Endothelial cell of umbilical vein (primary cell): Measurements from ENCODE around the gene LDB3. TPM values are rescaled to one million over a fixed set of nuclear protein-coding genes. Genes with fewer than 3 reads are reported as not detected.

Experiments
- BruUV-seq: library from RNA; stranded (reverse); fragments of 400-500 nt; replicated peaks from 2 replicates; lab custom pipeline; 2021; lab: Mats Ljungman, UMichigan
- CTCF ChIA-PET: fragments of 300-600, 350-600 bp; sonication (Branson Sonifier 250); formaldehyde crosslinking; loops from one replicate; lab custom pipeline; 2021; ENCODE audit warnings: antibody characterized with exemption, inconsistent platforms; lab: Charles Lee
- POLR2A ChIA-PET: fragments of 300-600, 350-600 bp; sonication (Branson Sonifier 250); formaldehyde crosslinking; loops from one replicate; lab custom pipeline; 2021; ENCODE audit warnings: antibody characterized with exemption, inconsistent platforms; lab: Charles Lee
- DNase-seq: peaks from one replicate; pipeline ENCODE4 v3.0.0-alpha.2; 2011; ENCODE audit warnings: low read depth, low spot score
- FAIRE-seq: peaks from 2 replicates; lab custom pipeline; 2011; peaks lifted over from hg19 to GRCh38; lab: Jason Lieb, UNC
- H2AFZ ChIP-seq: 2 replicates; pipeline ENCODE4 v1.6.0; 2012; ENCODE audit warnings: low read depth, low read length, control low read depth, inconsistent platforms
- H3K27ac ChIP-seq: 2 replicates; pipeline ENCODE4 v1.5.1; 2011; ENCODE audit warnings: low read depth, mild to moderate bottlenecking, control low read depth, low read length, moderate library complexity; ENCODE audit not compliant: insufficient read depth
- H3K27me3 ChIP-seq, 2 experiments: 2 replicates each; pipeline versions ENCODE4 v1.6.0 to v1.6.1; 2011; ENCODE audit warnings: low read length in 2 of 2, mixed read lengths in 1 of 2; ENCODE audit not compliant: control insufficient read depth in 2 of 2, insufficient read depth in 2 of 2
- H3K36me3 ChIP-seq, 2 experiments: 2 replicates in 1 of 2; 3 replicates in 1 of 2; pipeline ENCODE4 v1.5.1; 2011; ENCODE audit warnings: low read length in 2 of 2, mild to moderate bottlenecking in 1 of 2, moderate library complexity in 1 of 2; ENCODE audit not compliant: control insufficient read depth in 2 of 2, insufficient read depth in 2 of 2; ENCODE audit errors: extremely low read depth in 1 of 2
- H3K4me1 ChIP-seq: 3 replicates; pipeline ENCODE4 v1.5.1; 2011; ENCODE audit warnings: mild to moderate bottlenecking, low read length; ENCODE audit not compliant: control insufficient read depth, insufficient read depth; ENCODE audit errors: extremely low read depth
- H3K4me2 ChIP-seq: 2 replicates; pipeline ENCODE4 v1.6.1; 2011; ENCODE audit warnings: low read length, control low read depth, mixed read lengths; ENCODE audit not compliant: insufficient read depth
- H3K4me3 ChIP-seq, 3 experiments: fragments of 200-600 bp in 1 of 3; sonication (generic), shearing (Covaris generic) in 1 of 3; replicated peaks in 1 of 3; 2 replicates each; pipeline ENCODE4 v1.5.1; 2011 to 2016; ENCODE audit warnings: control low read depth in 3 of 3, low read length in 3 of 3, mild to moderate bottlenecking in 2 of 3, inconsistent platforms in 1 of 3, low read depth in 1 of 3, moderate library complexity in 1 of 3; ENCODE audit not compliant: insufficient read depth in 1 of 3
- H3K79me2 ChIP-seq: 2 replicates; pipeline ENCODE4 v1.6.0; 2012; ENCODE audit warnings: low read length, inconsistent platforms; ENCODE audit not compliant: control insufficient read depth, insufficient read depth
- H3K9ac ChIP-seq: replicated peaks from 2 replicates; pipeline ENCODE3; 2011; ENCODE audit warnings: low read length, control low read depth; ENCODE audit not compliant: insufficient read depth; ENCODE audit errors: extremely low read depth
- H3K9me1 ChIP-seq: replicated peaks from 3 replicates; pipeline ENCODE4 v1.6.0; 2011; ENCODE audit warnings: mild to moderate bottlenecking, low read length; ENCODE audit not compliant: control insufficient read depth, insufficient read depth; ENCODE audit errors: extremely low read depth
- H3K9me3 ChIP-seq: replicated peaks from 2 replicates; pipeline ENCODE4 v1.5.1; 2012; ENCODE audit warnings: low read length, inconsistent platforms; ENCODE audit not compliant: control insufficient read depth, insufficient read depth
- H4K20me1 ChIP-seq: replicated peaks from 2 replicates; pipeline ENCODE3; 2011; ENCODE audit warnings: mild to moderate bottlenecking, low read length; ENCODE audit not compliant: control insufficient read depth, insufficient read depth; ENCODE audit errors: extremely low read depth
- CTCF ChIP-seq, 2 donors: IDR thresholded peaks; 1 replicate in 1 of 2; 2 replicates in 1 of 2; pipeline ENCODE4 v1.5.1; 2011; ENCODE audit warnings: low read length in 2 of 2, mild to moderate bottlenecking in 2 of 2, moderate library complexity in 2 of 2, control low read depth in 1 of 2, inconsistent platforms in 1 of 2, low read depth in 1 of 2; ENCODE audit not compliant: insufficient read depth in 1 of 2; ENCODE audit errors: extremely low read depth in 1 of 2
- EZH2 ChIP-seq: IDR thresholded peaks from 2 replicates; pipeline ENCODE4 v1.6.1; 2012; ENCODE audit warnings: borderline replicate concordance, low read depth, mild to moderate bottlenecking, moderate library complexity, low read length, inconsistent platforms; ENCODE audit not compliant: severe bottlenecking
- FOS ChIP-seq: IDR thresholded peaks from 2 replicates; pipeline ENCODE4 v1.6.1; 2011; ENCODE audit warnings: mild to moderate bottlenecking, low read length, moderate library complexity, borderline replicate concordance; ENCODE audit not compliant: insufficient read depth
- JUN ChIP-seq: IDR thresholded peaks from 2 replicates; pipeline ENCODE4 v1.6.1; 2011; ENCODE audit warnings: borderline replicate concordance, low read depth; ENCODE audit not compliant: insufficient read length, insufficient read depth
- MAX ChIP-seq: IDR thresholded peaks from 2 replicates; pipeline ENCODE4 v1.6.1; 2011; ENCODE audit not compliant: insufficient read depth, insufficient read length
- MYC ChIP-seq: IDR thresholded peaks from one replicate; pipeline ENCODE4 v1.6.1; 2011; ENCODE audit warnings: mild to moderate bottlenecking, low read depth, low read length
- dilution Hi-C: fragments of 300-500 bp; cut with MboI; formaldehyde crosslinking; loops from one replicate; pipeline ENCODE4 v1.15.0; 2019; ENCODE audit warnings: low sequenced_read_pairs; ENCODE audit not compliant: extremely low pct_ligation_motif_present
- intact Hi-C: fragments of 100-400 bp; cut with micrococcal nuclease; formaldehyde crosslinking; loops from one replicate; pipeline ENCODE4 v1.10.0; 2022
- polyA plus RNA-seq, 4 experiments: library from polyadenylated mRNA; depleted of rRNA in 3 of 4; stranded (reverse) in 3 of 4; unstranded in 1 of 4; fragments of >200 nt; gene quantifications; 2 replicates each; pipeline versions ENCODE4 v1.2.1 to v1.2.3, GENCODE V29; 2011 to 2012; ENCODE audit warnings: missing spikeins in 1 of 4
- total RNA-seq: library from RNA; stranded (reverse); gene quantifications from 2 replicates; pipeline ENCODE4 v1.2.3, GENCODE V29; 2021

Gene LDB3
- total and polyA plus RNA-seq, 2 donors (not counting 3 experiments of a cell fraction or from before 2014, with no cell fraction given) = not detected

GRCh38 chr10:86677374-86677773 is 9.1 kb downstream of the LDB3 start:
- Histone ChIP-seq H3K9me3 (no peaks in the 10 kb centered on the region), H4K20me1 (no peaks in the 10 kb centered on the region), H3K4me2 (no peak overlapping the region), H3K4me1 (no peaks in the 10 kb centered on the region), H3K9me1 (no peaks in the 10 kb centered on the region), H2AFZ (no peak overlapping the region), H3K4me3 (no peak overlapping the region), H3K27me3 (peaks cover 0 to 10% of the 10 kb centered on the region in 2 experiments), H3K79me2 (no peaks in the 10 kb centered on the region), H3K36me3 (no peaks in the 10 kb centered on the region), H3K27ac (no peak overlapping the region), H3K9ac (no peak overlapping the region)
- ChIA-PET POLR2A (no interaction called here), CTCF (no interaction called here)
- no peak for FAIRE-seq
- dilution Hi-C loops = no loop called here
- intact Hi-C loops = no loop called here
- no peak for TF ChIP-seq MAX
- no peak for TF ChIP-seq FOS
- TF ChIP-seq EZH2 = no peak
- TF ChIP-seq JUN = no peak
- DNase-seq = no peak
- BruUV-seq = no TSS peak

- POLR2A ChIA-PET = no interaction called here
Observed at GRCh38 chr10:86678999-86679792, 10.9 kb downstream of the LDB3 start.

More at GRCh38 chr10:86678999-86679792, 10.9 kb downstream of the LDB3 start:
- H3K9ac ChIP-seq = no peak overlapping the region
- H2AFZ ChIP-seq = no peak overlapping the region
- no peaks in the 10 kb centered on the region for H3K9me3 ChIP-seq
- no peak overlapping the region for H3K27ac ChIP-seq
- peaks cover 3 to 14% of the 10 kb centered on the region in 2 experiments for H3K27me3 ChIP-seq
- no peaks in the 10 kb centered on the region for H4K20me1 ChIP-seq
- BruUV-seq = no TSS peak
- H3K4me3 ChIP-seq = no peak overlapping the region
- dilution Hi-C loops (no loop called here), intact Hi-C loops (no loop called here)
- H3K4me1 ChIP-seq = no peaks in the 10 kb centered on the region
- DNase-seq = no peak
- no peak overlapping the region for H3K4me2 ChIP-seq
- no peak for FAIRE-seq
- CTCF ChIA-PET = no interaction called here
- no peaks in the 10 kb centered on the region for H3K36me3 ChIP-seq
- no peaks in the 10 kb centered on the region for H3K79me2 ChIP-seq
- no peaks in the 10 kb centered on the region for H3K9me1 ChIP-seq
- TF ChIP-seq MYC = no peak
- TF ChIP-seq EZH2 = no peak
- TF ChIP-seq JUN = no peak
- no peak for TF ChIP-seq CTCF (IDR thresholded peaks at IDR 0.05; ENCODE audit: extremely low read depth in 1 of 2, insufficient read depth in 1 of 2, low read depth in 1 of 2, low read length in 2 of 2)
